Spleen (tissue), 11 donors: ENCODE data around the gene GBE1. TPM values are rescaled to one million over a fixed set of nuclear protein-coding genes. Genes with fewer than 3 reads are reported as not detected.

Experiments
- DNase-seq: peaks from one replicate; pipeline ENCODE4 v3.0.0-alpha.2; 2020
- H3K27ac ChIP-seq, 8 donors: fragments of 200-600 bp; sonication (generic) in 7 of 8; 1 replicate in 4 of 8; 2 replicates in 4 of 8; pipeline versions ENCODE4 v1.5.0 to v1.8.0; 2016 to 2021; ENCODE audit warnings: inconsistent platforms in 4 of 8, mild to moderate bottlenecking in 4 of 8, moderate library complexity in 1 of 8
- H3K27me3 ChIP-seq, 7 donors: fragments of 200-600 bp; sonication (generic) in 6 of 7; replicated peaks in 1 of 7; 1 replicate in 4 of 7; 2 replicates in 3 of 7; pipeline versions ENCODE4 v1.5.0 to v1.8.0; 2016 to 2021; ENCODE audit warnings: inconsistent platforms in 3 of 7, mild to moderate bottlenecking in 1 of 7
- H3K36me3 ChIP-seq, 6 donors: fragments of 200-600 bp; sonication (generic) in 5 of 6; 1 replicate in 4 of 6; 2 replicates in 2 of 6; pipeline versions ENCODE4 v1.5.0 to v1.8.0; 2016 to 2021; ENCODE audit warnings: inconsistent platforms in 2 of 6
- H3K4me1 ChIP-seq, 6 donors: fragments of 200-600 bp; sonication (generic) in 5 of 6; 1 replicate in 3 of 6; 2 replicates in 3 of 6; pipeline versions ENCODE4 v1.5.0 to v1.8.0; 2016 to 2021; ENCODE audit warnings: inconsistent platforms in 3 of 6
- H3K4me3 ChIP-seq, 8 donors: fragments of 200-600 bp; sonication (generic) in 7 of 8; 1 replicate in 4 of 8; 2 replicates in 4 of 8; pipeline versions ENCODE4 v1.5.0 to v1.8.0; 2016 to 2021; ENCODE audit warnings: inconsistent platforms in 4 of 8, mild to moderate bottlenecking in 4 of 8, moderate library complexity in 2 of 8
- H3K9me3 ChIP-seq, 8 donors: fragments of 200-600 bp; sonication (generic) in 7 of 8; 1 replicate in 4 of 8; 2 replicates in 4 of 8; pipeline versions ENCODE4 v1.5.0 to v1.8.0; 2016 to 2021; ENCODE audit warnings: inconsistent platforms in 4 of 8
- CTCF ChIP-seq, 11 experiments: fragments of 200-600 bp in 7 of 11; fragments of 450-650 bp in 4 of 11; sonication (generic) in 4 of 11; IDR thresholded peaks in 8 of 11; conservative IDR thresholded peaks in 3 of 11; 1 replicate in 7 of 11; 2 replicates in 4 of 11; pipeline versions ENCODE4 v1.4.0 to v1.8.0; 2016 to 2021; ENCODE audit warnings: antibody characterized with exemption in 11 of 11, inconsistent platforms in 4 of 11, mild to moderate bottlenecking in 1 of 11
- POLR2A ChIP-seq, 3 donors: fragments of 450-650 bp; IDR thresholded peaks; one replicate each; pipeline ENCODE4 v1.5.1; 2017; ENCODE audit warnings: antibody characterized with exemption in 3 of 3, mild to moderate bottlenecking in 1 of 3
- POLR2AphosphoS5 ChIP-seq, 3 donors: sonication (generic); formaldehyde crosslinking; IDR thresholded peaks; one replicate each; pipeline ENCODE4 v1.5.1; 2017; ENCODE audit warnings: antibody characterized with exemption in 3 of 3
- WGBS, 5 donors: extraction: QIAGEN DNeasy Blood & Tissue Kit in 3 of 5; methylation state at CpG; one replicate each; pipeline versions ENCODE4 v1.1.5 to v1.1.7; 2013 to 2018; 5-methylcytosine and 5-hydroxymethylcytosine counted together
- intact Hi-C: fragments of 100-400 bp; cut with DNase I; formaldehyde crosslinking; loops from one replicate; pipeline ENCODE4 v1.15.0; 2023; ENCODE audit warnings: low total_unique reads
- polyA plus RNA-seq, 3 donors: library from polyadenylated mRNA; stranded (reverse); fragments of 200-250 nt; gene quantifications; one replicate each; pipeline ENCODE4 v1.2.1, GENCODE V29; 2013
- total RNA-seq, 7 donors: library from RNA; depleted of rRNA in 3 of 7; stranded (reverse); fragments of >200 nt in 3 of 7; fragmentation: NEBNext Ultra II Directional in 4 of 7; extraction: Animal tissue kit (Norgen Biotek cat#: 25700) in 4 of 7; gene quantifications; one replicate each; pipeline versions ENCODE4 v1.1.0 to v1.2.1, GENCODE V29; 2016 to 2021
- donor health status: healthy with polysubstance abuse.
- donor health status: DM: no; HTN: no; CAD: no; lungs with moderate emphysema.
- donor health status: DM: no; HTN: no; CAD: no.
- donor health status: Bipolar disorder and iron deficiency.
- donor health status: healthy.
- donor health status: DM: no; HTN: no; CAD: no.
- donor health status: DM: yes; HTN: yes; CAD: no.

Gene GBE1
- total and polyA plus RNA-seq, 10 donors: 5.0 to 34.3 (median 21.5) TPM

- H3K36me3 ChIP-seq: peaks cover 0 to 1% (median 0%) of the 10 kb centered on the region in 6 donors
- intact Hi-C loops: no loop called here
- H3K9me3 ChIP-seq: no peaks in the 10 kb centered on the region
- DNase-seq: no peak
- TF ChIP-seq CTCF (IDR thresholded peaks at IDR 0.05 in 8 of 11, conservative IDR thresholded peaks at IDR 0.05 in 3 of 11) (no peak), POLR2A (IDR thresholded peaks at IDR 0.05) (no peak), POLR2AphosphoS5 (IDR thresholded peaks at IDR 0.05) (no peak)
- 86 to 96% (median 91%) methylated on average over 3 of the region's 3 CpGs for WGBS, 5 donors
- no peaks in the 10 kb centered on the region for H3K27me3 ChIP-seq
- no peaks in the 10 kb centered on the region for H3K4me1 ChIP-seq
- H3K4me3 ChIP-seq: no peak overlapping the region
- no peak overlapping the region for H3K27ac ChIP-seq
These were observed 278.4 kb downstream of the GBE1 start for GRCh38 chr3:81483046-81483445.

- no peak for DNase-seq
- Histone ChIP-seq H3K27ac (no peak overlapping the region), H3K4me3 (no peak overlapping the region), H3K27me3 (no peaks in the 10 kb centered on the region), H3K4me1 (no peaks in the 10 kb centered on the region), H3K9me3 (no peaks in the 10 kb centered on the region), H3K36me3 (no peaks in the 10 kb centered on the region)
- intact Hi-C loops: no loop called here
- TF ChIP-seq POLR2AphosphoS5 (IDR thresholded peaks at IDR 0.05) (no peak), CTCF (IDR thresholded peaks at IDR 0.05 in 8 of 11, conservative IDR thresholded peaks at IDR 0.05 in 3 of 11) (no peak)
- 82 to 93% (median 90%) methylated on average over 2 of the region's 2 CpGs for WGBS, 5 donors
These were observed 283.7 kb downstream of the GBE1 start for GRCh38 chr3:81477740-81478139.

- H3K4me3 ChIP-seq: no peak overlapping the region
- DNase-seq: no peak
- no peaks in the 10 kb centered on the region for H3K4me1 ChIP-seq
- no peaks in the 10 kb centered on the region for H3K36me3 ChIP-seq
- WGBS, 5 donors: 17 to 37% (median 28%) methylated on average over 4 of the region's 4 CpGs
- intact Hi-C loops: no loop called here
- H3K9me3 ChIP-seq: no peaks in the 10 kb centered on the region
- no peaks in the 10 kb centered on the region for H3K27me3 ChIP-seq
- no peak overlapping the region for H3K27ac ChIP-seq
- TF ChIP-seq CTCF (IDR thresholded peaks at IDR 0.05 in 8 of 11, conservative IDR thresholded peaks at IDR 0.05 in 3 of 11) (no peak), POLR2A (IDR thresholded peaks at IDR 0.05) (no peak), POLR2AphosphoS5 (IDR thresholded peaks at IDR 0.05) (no peak)
These were observed 284.8 kb downstream of the GBE1 start for GRCh38 chr3:81476692-81477091.

- Histone ChIP-seq H3K27me3 (no peaks in the 10 kb centered on the region), H3K4me1 (no peaks in the 10 kb centered on the region), H3K27ac (no peak overlapping the region), H3K36me3 (no peaks in the 10 kb centered on the region), H3K4me3 (no peak overlapping the region), H3K9me3 (no peaks in the 10 kb centered on the region)
- WGBS, 5 donors: 35 to 52% (median 47%) methylated on average over 6 of the region's 6 CpGs
- TF ChIP-seq POLR2AphosphoS5 (IDR thresholded peaks at IDR 0.05) (no peak), CTCF (IDR thresholded peaks at IDR 0.05 in 8 of 11, conservative IDR thresholded peaks at IDR 0.05 in 3 of 11) (no peak), POLR2A (IDR thresholded peaks at IDR 0.05) (no peak)
- intact Hi-C loops: no loop called here
- no peak for DNase-seq
These were observed 288.7 kb downstream of the GBE1 start for GRCh38 chr3:81472600-81473362.
